GM18520 (cell line): ENCODE measurements around the gene CORO6.

ENCODE experiments used
- ATAC-seq: cut with Tn5 transposase; IDR thresholded peaks from one replicate; pipeline ENCODE4 v1.9.1; 2021; ENCODE audit not compliant: unreplicated experiment

CORO6 gene

DNA sequence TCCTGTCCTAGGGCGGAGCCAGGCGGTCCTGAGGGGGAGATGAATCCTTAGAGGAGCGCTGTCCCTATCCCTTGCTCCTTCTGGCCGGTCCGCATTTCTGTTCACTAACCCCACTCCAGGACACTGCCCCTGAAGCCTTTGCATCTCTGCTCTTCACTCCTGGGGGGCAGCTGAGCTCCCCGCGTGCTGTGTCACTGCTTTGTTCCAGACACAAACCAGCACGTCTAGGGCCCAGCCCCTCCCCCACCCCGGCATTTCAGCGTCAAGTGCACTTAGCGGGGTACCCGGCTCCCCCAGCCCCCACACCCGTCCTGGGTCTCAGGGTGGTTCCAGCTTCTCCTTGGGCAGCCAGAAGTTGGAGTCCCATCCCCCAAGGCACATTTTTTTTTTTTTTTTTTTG lies 8.9 kb downstream of the CORO6 start:
- ATAC-seq: no peak

DNA sequence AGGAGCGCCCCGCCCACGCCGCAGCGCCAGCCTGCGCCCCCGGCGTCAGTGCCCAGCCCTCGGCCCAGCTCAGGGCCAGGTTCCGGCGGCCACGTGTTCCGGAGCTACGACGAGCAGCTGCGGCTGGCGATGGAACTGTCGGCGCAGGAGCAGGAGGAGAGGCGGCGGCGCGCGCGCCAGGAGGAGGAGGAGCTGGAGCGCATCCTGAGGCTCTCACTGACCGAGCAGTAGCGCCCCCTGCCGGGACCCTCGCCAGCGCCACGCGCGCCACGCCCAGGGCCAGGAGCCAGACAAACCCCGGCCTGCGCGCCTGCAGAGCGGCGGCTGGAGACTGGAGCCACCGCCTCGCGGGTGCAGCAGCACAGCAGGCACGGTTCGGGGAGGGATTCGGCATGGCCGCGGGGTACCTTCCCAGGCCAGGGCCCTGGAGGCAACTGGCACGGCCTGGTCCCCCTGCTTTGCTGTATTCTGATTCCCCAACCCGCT lies 9.3 kb downstream of the CORO6 start:
- ATAC-seq: no peak

DNA sequence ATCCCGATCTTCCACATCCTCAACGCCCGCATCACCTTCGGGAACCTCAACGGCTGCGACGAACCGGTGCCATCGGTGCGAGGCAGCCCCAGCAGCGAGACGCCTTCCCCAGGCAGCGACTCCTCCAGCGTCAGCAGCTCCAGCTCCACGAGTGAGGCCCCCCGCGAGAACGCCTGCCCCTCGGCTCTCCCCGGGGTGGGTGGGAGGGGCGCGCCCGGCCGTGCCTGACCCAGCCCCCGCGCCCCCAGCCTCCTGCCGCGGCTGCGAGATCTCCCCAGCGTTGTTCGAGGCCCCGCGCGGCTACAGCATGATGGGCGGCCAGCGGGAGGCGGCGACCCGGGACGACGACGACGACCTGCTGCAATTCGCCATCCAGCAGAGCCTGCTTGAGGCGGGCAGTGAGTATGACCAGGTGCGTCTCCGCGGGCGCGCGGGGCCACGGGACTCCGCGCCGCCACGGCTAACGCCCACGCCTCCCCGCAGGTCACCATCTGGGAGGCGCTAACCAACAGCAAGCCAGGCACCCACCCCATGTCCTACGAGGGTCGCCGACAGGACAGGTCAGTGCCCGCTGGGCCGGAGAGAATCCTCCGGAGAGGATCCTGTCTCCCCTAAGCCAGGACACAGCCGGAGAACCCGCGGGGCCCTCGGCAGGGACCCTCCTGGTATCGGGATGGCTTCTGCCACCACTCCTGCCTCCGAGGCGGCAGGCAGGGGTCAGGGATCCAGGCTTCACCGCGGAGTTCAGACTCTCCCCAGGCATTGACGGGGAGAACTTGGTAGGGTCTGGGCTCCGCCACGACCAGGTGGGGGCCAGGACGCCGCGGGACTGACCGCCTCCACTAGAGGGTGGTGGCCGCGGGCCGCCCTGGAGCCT lies 10.1 kb downstream of the CORO6 start:
- no peak for ATAC-seq

DNA sequence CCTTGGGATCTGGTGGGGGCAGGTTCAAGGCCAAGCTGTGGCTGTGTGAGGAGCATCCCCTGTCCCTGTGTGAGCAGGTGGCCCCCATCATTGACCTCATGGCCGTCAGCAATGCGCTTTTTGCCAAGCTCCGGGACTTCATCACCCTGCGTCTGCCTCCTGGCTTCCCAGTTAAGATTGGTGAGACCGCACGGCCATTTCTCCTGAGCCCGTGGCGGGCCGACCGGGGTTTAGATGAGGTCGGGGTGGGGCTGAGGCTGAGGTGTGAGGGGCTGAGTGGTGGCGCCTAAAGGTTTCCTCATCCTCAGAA lies 10.7 kb downstream of the CORO6 start:
- no peak for ATAC-seq

DNA sequence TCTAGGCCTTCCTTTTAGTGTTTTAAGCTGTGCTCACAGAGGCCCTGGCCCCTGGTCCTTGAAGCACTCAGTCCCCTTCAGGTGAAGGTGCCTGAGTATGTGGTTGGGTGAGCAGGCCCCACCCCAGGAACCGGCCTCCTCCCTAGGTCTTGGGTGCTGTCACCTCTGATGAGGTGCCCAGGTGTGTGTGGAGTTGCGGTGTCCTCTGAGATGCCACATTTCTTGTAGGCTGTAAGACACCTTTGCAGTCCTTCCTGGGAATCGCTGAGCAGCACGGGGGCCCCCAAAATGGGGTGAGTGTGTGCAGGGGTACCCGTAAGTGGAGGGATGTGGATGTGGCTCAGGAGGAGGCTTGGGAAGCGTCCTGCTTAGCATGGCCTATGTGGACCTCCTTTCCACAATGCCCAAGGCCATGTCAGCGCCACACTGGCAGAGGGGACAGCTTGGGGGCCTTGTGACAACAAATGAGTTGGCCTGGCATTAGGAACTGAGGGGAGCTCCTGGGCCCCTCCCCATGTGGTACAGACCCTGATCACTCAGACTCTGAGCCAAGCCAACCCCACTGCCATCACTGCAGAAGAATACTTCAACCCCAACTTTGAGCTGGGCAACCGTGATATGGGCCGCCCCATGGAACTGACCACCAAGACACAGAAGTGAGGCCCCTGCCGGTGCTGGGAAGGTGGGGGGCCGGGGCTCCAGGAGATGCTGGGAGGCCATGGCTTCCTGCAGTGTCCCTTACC lies 11.2 kb downstream of the CORO6 start:
- no peak for ATAC-seq

DNA sequence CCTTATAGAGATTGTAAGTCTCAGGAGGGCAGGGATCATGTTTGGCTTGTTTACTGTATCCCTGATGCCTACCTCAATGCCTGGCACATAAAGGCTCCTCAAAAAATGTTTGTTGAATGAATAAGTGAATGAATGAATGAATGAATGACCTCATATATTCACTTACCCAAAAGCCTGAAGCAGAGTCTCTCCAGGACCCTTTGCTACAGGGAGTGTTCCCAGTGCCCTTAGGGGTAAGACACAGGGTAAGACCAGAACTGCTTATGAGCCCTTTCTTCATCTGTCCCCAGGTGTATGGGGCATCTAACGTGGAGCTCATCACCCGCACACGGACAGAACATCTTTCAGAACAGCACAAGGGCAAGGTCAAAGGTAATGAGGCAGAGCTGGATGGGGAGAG lies 12.3 kb downstream of the CORO6 start:
- ATAC-seq: no peak

DNA sequence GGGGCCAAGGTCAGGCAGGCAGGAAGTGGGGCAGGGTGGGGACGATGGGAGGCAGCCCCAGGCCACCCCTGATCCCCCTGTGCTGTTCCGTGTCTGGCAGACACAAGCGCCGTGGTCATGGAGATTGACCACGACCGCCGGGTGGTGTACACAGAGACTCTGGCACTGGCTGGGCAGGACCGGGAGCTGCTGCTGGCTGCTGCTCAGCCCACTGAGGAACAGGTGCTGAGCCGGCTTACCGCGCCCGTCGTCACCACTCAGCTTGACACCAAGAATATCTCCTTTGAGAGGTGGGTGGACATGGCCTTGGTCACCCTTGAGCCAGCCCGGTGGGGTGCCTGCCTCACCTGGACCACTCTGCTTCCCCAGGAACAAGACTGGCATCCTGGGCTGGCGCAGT lies 13.7 kb downstream of the CORO6 start:
- ATAC-seq: no peak

DNA sequence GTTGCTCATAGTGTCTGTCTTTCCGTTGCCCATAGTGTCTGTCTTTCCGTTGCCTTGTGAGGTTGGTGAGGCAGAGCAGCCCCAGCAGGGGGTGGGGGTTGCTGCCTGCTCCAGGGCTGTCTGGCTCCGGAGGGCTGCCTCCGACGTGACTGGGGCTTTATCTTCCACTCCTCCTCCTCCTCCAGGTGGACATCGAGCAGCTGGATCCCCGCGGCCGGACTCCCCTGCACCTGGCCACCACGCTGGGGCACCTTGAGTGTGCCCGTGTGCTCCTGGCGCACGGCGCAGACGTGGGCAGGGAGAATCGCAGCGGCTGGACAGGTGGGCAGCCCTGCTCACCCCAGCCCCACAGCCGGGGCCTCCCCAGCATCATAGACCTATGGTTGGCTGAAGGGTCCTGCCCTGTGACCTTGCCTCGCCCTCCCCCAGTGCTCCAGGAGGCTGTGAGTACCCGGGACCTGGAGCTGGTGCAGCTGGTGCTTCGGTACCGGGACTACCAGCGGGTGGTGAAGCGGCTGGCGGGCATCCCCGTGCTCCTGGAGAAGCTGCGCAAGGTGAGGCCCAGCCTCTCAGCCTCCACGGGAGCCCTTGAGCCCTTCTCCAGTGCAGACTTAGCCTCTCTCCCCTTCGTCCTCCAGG lies 15.0 kb downstream of the CORO6 start:
- no peak for ATAC-seq

DNA sequence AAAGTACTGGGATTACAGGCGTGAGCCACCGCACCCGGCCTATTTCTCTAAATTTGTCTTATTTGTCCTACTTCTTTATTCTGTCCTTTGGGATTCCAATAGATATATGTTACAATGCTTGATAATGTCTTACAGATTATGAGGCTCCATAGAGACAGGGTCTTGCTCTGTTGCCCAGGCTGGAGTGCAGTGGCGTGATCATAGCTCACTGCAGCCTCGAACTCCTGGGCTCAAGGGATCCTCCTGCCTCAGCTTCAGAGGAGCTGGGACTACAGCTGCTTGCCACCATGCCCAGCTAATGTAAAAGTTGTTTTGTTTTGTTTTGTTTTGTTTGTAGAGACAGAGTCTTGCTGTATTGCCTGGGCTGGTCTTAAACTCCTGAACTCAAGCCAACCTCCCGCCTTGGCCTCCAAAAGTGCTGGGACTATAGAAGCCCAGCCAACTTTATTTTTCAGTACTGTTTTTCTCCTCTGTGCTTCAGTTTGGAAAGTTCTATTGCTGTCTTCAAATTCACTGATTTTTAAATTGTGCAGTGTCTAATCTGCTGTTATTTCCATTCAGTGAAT lies 19.5 kb downstream of the CORO6 start:
- no peak for ATAC-seq

DNA sequence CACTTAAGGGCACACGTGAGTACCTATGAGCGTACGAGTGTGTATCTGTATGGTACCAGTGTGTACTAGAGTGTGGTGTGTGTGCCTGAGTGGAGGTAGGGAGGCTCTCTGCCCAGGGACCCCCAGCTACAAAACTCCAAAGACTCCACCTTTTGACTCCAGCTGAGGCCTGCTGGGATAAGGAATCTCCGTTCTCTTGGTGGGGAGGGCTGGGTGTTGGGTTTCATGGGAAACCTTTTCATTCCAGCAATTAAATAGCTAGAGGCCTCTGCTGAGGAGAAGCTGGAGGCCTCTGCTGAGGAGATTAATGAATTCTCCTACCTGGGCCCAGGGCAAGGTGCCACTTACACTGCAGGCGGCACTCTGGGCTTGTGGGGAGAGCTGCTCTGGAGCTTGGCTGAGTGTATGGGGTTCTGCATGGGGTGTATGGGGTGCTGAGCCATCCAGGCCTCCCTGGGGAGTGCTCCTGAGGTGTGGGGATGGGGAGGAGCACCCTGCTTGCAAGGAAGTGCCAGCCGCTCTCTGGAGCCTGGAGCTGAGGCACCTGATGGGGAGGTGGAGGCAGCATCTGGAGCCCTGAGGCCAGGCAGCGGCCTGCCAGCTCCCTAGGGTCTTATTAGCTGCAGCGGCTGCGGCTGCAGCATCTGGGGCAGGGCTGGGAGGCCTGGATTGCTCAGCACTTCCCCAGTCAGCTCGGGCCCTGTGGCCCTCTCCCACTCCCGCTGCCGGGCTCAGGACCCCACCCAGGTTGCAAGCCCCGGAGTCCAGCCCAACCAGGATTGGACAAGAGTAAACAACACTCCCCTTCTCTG lies 25.1 kb downstream of the CORO6 start:
- no peak for ATAC-seq

DNA sequence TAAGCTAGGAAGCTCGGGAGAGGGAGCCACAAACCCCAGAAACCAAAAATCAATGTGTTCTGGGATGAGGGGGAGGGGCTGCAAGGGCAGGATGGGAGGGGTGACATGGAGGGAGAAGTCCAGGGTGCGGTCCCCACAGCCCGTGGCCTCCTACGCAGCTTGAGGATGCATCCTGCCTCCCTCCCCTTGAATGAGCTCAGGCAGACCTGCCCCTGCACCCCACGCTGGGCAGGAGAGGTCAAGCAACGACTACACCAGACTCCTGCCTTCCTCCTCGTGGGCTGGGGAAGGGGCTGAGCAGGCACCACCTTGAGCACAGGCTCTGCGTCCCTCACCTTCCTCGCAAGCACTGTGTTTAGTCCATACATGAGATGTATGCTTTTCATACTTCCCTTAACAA lies 25.9 kb downstream of the CORO6 start:
- no peak for ATAC-seq

DNA sequence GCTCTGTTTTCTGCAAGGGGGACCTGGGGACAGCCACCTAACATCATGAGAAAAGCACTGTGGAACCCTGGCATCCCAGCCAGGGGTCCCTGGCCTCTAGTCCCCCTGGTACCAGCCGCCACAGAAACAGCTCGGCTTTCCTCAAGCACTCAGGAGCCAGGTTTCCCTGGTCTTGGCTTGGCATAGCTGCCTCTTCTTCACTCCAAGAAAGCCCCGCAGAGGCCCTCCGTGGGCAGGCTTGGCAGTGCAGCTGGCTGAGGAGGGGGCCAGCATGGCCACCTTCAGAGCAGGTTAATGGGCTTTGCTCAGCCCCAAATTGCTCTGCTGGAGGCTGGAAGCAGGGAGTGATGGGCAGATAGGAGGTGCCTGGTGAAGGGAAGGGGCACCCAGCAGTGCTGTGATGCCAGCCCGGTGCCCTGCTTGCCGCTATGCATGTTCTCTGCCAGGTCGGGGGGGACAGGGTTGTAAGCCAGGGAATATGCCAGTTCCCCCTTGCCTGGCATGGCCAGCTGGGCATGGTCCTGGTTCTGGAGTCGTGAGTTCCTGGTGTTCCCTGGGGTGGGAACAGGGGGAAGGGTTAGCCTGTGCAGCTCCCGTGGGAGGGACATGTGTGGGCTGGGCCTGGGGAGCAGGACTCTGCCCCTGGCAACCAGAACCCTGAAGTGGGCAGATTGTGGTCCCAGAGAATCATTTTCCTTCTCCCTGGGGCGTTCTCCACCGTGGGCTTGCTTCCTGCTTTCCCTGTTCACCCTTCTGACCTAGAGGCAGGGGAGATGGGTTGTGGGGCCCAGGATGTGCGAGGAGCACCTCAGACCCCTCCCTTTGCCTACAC lies 26.6 kb downstream of the CORO6 start:
- no peak for ATAC-seq

DNA sequence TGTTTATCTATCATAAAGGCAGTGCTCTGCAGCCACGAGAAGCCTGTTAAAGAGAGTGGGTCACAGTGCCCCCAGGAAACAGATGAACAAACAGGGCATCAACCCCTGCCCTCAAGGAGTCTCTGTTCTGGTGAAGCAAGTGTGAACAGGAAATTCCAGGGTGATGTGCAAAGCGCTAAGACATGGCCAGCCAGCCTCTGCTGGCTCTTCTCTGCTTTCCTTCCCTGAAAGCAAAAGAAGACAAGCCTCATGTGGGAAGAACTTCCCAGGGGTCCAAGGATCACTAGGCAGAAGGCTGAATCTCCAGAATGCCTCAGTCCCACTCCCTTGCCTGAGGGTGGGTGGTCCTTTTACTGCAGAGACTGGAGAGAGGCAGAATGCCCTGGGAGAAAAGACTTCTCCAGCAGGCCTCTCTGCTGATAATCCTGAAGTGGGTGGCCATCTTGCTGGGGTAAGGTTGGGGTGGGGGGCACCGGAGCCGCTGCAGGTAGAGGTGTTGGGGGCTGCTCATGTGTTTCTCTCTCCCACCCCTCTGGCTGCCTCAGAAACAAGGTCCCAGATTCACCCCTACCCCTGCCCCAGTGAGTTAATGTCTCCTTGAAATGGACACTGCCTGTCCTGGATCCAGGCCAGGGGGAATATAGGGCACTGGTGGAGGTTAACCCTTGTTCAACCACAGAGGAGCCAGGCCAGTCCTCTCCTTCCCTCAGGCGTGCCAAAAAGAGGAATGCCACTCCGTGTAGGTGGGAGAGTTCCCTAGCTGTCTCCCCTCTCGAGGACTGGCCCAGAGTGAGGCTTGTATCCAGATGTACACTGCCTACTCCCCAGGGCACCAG lies 27.4 kb downstream of the CORO6 start:
- no peak for ATAC-seq

DNA sequence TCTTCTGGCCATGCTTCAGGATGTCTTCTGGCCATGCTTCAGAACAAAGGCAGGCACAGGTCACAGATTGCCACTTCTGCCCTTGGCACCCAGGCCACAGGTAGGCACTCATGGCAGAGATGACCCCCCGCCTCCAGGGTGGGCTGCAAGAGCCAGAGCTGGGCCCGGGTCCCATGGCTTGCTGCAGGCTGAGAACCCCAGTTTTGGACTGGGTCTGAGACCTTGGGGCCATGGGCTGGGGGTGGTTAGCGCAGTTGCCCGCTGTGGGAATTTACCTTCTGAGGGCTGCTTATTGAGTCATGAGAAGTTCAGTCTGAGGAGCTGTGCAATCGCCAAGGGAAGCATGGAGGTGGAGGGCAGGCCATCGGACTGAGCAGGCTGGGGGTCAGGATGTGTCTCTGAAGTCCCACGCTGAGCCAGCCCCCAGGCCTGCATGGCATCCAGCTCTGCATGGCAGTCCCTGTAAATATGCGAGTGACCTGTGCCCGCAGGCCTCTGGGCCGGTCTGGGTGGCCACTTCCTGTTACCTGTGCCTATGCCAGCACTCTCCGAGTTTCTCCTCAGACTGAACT lies 28.1 kb downstream of the CORO6 start:
- no peak for ATAC-seq

DNA sequence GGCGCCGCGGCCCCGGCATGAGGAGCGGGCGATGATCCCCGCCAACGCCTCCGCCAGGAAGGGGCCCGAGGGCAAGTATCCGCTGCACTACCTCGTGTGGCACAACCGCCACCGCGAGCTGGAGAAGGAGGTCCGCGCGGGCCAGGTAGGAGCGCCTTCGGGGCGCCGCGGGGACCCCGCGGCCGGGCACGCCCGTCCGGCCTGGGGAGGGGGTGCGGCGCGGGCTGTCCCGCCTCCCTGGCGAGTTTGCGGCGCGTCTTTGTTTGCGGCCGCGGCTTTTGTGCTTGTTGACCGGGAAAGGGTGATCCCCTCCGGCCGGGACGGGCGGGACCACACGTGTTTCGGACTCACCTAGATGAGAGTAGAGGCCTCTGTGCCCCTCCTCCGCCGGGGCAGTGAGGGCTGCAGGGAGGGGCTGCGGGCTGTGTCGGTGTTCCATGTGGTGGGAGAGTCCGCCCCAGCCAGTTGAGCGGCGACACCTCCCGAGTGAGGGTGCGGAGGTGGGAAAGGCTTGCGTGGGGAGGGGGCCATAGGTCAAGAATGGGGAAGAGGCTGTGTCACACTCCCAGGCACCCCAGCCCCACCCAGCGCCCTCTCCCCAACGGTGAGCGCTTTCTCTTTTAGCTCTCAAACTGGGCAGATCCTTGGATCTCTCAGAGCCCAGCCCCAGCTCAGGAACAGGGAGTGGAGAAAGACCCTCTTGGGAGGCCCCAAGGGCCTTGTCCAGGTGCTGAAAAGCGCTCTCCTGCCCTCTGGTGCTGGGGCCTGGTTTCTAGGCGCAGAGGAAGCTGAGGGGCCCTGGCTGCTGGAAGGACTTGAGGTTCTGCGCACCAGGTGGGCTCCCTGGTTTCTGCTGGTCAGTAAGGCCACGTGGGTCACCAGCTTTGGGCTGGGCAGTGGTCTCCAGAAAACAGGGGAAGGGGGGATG lies 28.9 kb downstream of the CORO6 start:
- no peak for ATAC-seq

DNA sequence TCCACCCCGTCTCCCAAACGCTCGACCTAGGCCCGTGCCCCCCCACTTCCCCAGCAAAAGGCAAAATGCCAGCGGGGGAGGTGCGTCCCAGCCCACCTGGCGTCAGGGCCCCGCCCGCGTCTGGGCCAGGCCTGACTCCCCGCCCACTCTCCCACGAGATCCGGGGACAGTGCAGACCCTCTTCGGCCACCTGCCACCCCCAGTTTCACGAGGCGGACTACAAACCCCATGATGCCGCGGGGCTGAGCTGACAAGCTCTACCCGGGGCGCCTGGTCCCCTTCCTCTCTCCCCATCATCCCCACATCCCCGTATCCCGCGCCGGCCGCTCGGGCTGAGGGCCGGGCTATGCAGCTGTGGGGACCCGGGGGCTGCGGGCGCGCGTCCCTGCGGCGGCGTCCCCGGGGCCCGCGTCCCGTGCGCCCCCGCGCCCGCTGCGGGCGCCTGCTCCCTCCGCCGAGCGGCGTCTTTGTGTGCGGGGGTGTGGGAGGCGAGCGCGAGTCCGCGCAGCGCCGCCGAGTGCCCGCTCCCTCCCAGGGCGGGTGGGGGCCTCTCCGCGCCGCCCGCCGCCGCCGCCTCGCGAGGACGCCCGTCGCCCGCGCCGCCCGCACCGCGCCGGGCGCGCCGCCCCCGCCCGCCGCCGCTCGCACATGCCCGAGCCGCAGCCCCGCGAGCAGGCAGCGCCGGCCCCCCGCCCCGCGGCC lies 29.7 kb downstream of the CORO6 start, which contains the start of gene ANKRD13B:
Gene ANKRD13B (plus strand): TSS at position 283 of the 702 bp plus-strand sequence. CDS start 490 bp downstream, outside the sequence.
- ATAC-seq: no peak
